ENCODE results near the gene TMCC3. TPM values are rescaled to one million over a fixed set of nuclear protein-coding genes. Genes with fewer than 3 reads are reported as not detected.

Gene TMCC3
- total RNA-seq, 1 experiment from 2014 or later: 1.9 TPM

- TF ChIP-seq CTCF (IDR thresholded peaks at IDR 0.05; ENCODE audit: unreplicated experiment): no peak
- Mint-ChIP-seq H3K27me3 (ENCODE audit: insufficient read depth, unreplicated experiment) (no peaks in the 10 kb centered on the region), H3K4me1 (ENCODE audit: insufficient read depth, unreplicated experiment) (no peaks in the 10 kb centered on the region), H3K27ac (ENCODE audit: low read depth, unreplicated experiment) (no peak overlapping the region), H3K4me3 (ENCODE audit: unreplicated experiment) (no peak overlapping the region), H3K36me3 (ENCODE audit: insufficient read depth, unreplicated experiment) (no peaks in the 10 kb centered on the region), H3K9me3 (ENCODE audit: unreplicated experiment) (no peaks in the 10 kb centered on the region)
- ChIA-PET POLR2A (no interaction called here), CTCF (interaction anchor here (1.2 kb wide), 1 partner anchor 31 kb away, joined by 3 read pairs; no protein-coding TSS in a partner anchor)
- no TSS peak for BruUV-seq (replicated peaks)
- DNase-seq (ENCODE audit: unreplicated experiment): no peak
- intact Hi-C loops (cut with micrococcal nuclease): no loop called here
Measured at GRCh38 chr12:94599189-94599588, 51.2 kb downstream of the TMCC3 start.

GRCh38 chr12:94597268-94597667 lies 53.1 kb downstream of the TMCC3 start:
- Mint-ChIP-seq H3K4me3 (ENCODE audit: unreplicated experiment) (no peak overlapping the region), H3K36me3 (ENCODE audit: insufficient read depth, unreplicated experiment) (no peaks in the 10 kb centered on the region), H3K27ac (ENCODE audit: low read depth, unreplicated experiment) (no peak overlapping the region), H3K27me3 (ENCODE audit: insufficient read depth, unreplicated experiment) (no peaks in the 10 kb centered on the region), H3K9me3 (ENCODE audit: unreplicated experiment) (no peaks in the 10 kb centered on the region), H3K4me1 (ENCODE audit: insufficient read depth, unreplicated experiment) (no peaks in the 10 kb centered on the region)
- DNase-seq (ENCODE audit: unreplicated experiment): no peak
- TF ChIP-seq CTCF (IDR thresholded peaks at IDR 0.05; ENCODE audit: unreplicated experiment): no peak
- BruUV-seq (replicated peaks): no TSS peak
- ChIA-PET CTCF (no interaction called here), POLR2A (no interaction called here)
- intact Hi-C loops (cut with micrococcal nuclease): no loop called here

GRCh38 chr12:94596596-94596995 lies 53.8 kb downstream of the TMCC3 start:
- ChIA-PET POLR2A (no interaction called here), CTCF (no interaction called here)
- BruUV-seq (replicated peaks): no TSS peak
- Mint-ChIP-seq H3K4me3 (ENCODE audit: unreplicated experiment) (no peak overlapping the region), H3K4me1 (ENCODE audit: insufficient read depth, unreplicated experiment) (no peaks in the 10 kb centered on the region), H3K36me3 (ENCODE audit: insufficient read depth, unreplicated experiment) (no peaks in the 10 kb centered on the region), H3K27ac (ENCODE audit: low read depth, unreplicated experiment) (no peak overlapping the region), H3K27me3 (ENCODE audit: insufficient read depth, unreplicated experiment) (no peaks in the 10 kb centered on the region), H3K9me3 (ENCODE audit: unreplicated experiment) (no peaks in the 10 kb centered on the region)
- no peak for DNase-seq (ENCODE audit: unreplicated experiment)
- intact Hi-C loops (cut with micrococcal nuclease): no loop called here
- no peak for TF ChIP-seq CTCF (IDR thresholded peaks at IDR 0.05; ENCODE audit: unreplicated experiment)

GRCh38 chr12:94595152-94595551 lies 55.2 kb downstream of the TMCC3 start:
- no peak for DNase-seq (ENCODE audit: unreplicated experiment)
- H3K9me3 Mint-ChIP-seq (ENCODE audit: unreplicated experiment): no peaks in the 10 kb centered on the region
- no peak for TF ChIP-seq CTCF (IDR thresholded peaks at IDR 0.05; ENCODE audit: unreplicated experiment)
- H3K27ac Mint-ChIP-seq (ENCODE audit: low read depth, unreplicated experiment): no peak overlapping the region
- H3K4me3 Mint-ChIP-seq (ENCODE audit: unreplicated experiment): no peak overlapping the region
- H3K4me1 Mint-ChIP-seq (ENCODE audit: insufficient read depth, unreplicated experiment): no peaks in the 10 kb centered on the region
- no peaks in the 10 kb centered on the region for H3K27me3 Mint-ChIP-seq (ENCODE audit: insufficient read depth, unreplicated experiment)
- H3K36me3 Mint-ChIP-seq (ENCODE audit: insufficient read depth, unreplicated experiment): no peaks in the 10 kb centered on the region
- intact Hi-C loops (cut with micrococcal nuclease): no loop called here
- ChIA-PET CTCF (no interaction called here), POLR2A (interaction anchor here (0.8 kb wide), 1 partner anchor 36 kb away, joined by 4 read pairs; no protein-coding TSS in a partner anchor)
- BruUV-seq (replicated peaks): no TSS peak

All from MCF 10A (cell line).